Measurements from ENCODE around the gene CBLN3.

Gene CBLN3

GRCh38 chr14:24435192-24435810 lies 5.8 kb upstream of the CBLN3 start:
- no peak overlapping the region for H3K4me3 ChIP-seq (ENCODE audit: low read length)
- TF ChIP-seq ZNF274 (IDR thresholded peaks at IDR 0.05; ENCODE audit: low read depth, low read length): no peak

DNA sequence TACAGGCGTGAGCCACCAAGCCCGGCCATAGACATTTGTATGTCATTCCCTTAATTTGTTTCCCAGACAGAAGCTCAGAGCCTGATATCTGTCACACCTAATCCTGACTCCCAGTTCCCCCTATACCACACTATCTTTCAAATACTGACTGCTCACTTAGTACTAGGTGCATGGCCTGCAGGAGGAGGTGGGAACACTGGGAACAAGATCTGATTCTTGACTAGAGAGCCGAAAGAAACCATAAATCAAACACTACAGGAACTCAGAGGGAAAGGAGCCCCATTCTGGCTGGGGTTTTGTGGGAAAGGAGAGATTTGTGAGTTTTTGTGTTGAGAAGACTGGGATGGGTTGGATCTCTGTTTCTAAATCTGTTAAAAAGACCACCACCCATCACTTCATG lies 5.2 kb upstream of the CBLN3 start:
- no peak overlapping the region for H3K4me3 ChIP-seq (ENCODE audit: low read length)
- TF ChIP-seq ZNF274 (IDR thresholded peaks at IDR 0.05; ENCODE audit: low read depth, low read length): no peak

- no peak overlapping the region for H3K4me3 ChIP-seq (ENCODE audit: low read length)
- TF ChIP-seq ZNF274 (IDR thresholded peaks at IDR 0.05; ENCODE audit: low read depth, low read length): no peak
Observed at GRCh38 chr14:24434036-24434435, 4.6 kb upstream of the CBLN3 start.

GRCh38 chr14:24432259-24433131 lies 3.0 kb upstream of the CBLN3 start:
- no peak for TF ChIP-seq ZNF274 (IDR thresholded peaks at IDR 0.05; ENCODE audit: low read depth, low read length)
- no peak overlapping the region for H3K4me3 ChIP-seq (ENCODE audit: low read length)

GRCh38 chr14:24431569-24432258 lies 2.2 kb upstream of the CBLN3 start:
- peak overlapping the region; percentile 89; the same call in 1 of the 2 replicates for H3K4me3 ChIP-seq (ENCODE audit: low read length)
- no peak for TF ChIP-seq ZNF274 (IDR thresholded peaks at IDR 0.05; ENCODE audit: low read depth, low read length)

GRCh38 chr14:24430682-24431568 lies 1.5 kb upstream of the CBLN3 start:
- peak overlapping the region; percentile 89 for H3K4me3 ChIP-seq (ENCODE audit: low read length)
- TF ChIP-seq ZNF274 (IDR thresholded peaks at IDR 0.05; ENCODE audit: low read depth, low read length): no peak

- peak overlapping the region; percentile 89 for H3K4me3 ChIP-seq (ENCODE audit: low read length)
- TF ChIP-seq ZNF274 (IDR thresholded peaks at IDR 0.05; ENCODE audit: low read depth, low read length): no peak
Observed at GRCh38 chr14:24430143-24430681, 744 bp upstream of the CBLN3 start.

DNA sequence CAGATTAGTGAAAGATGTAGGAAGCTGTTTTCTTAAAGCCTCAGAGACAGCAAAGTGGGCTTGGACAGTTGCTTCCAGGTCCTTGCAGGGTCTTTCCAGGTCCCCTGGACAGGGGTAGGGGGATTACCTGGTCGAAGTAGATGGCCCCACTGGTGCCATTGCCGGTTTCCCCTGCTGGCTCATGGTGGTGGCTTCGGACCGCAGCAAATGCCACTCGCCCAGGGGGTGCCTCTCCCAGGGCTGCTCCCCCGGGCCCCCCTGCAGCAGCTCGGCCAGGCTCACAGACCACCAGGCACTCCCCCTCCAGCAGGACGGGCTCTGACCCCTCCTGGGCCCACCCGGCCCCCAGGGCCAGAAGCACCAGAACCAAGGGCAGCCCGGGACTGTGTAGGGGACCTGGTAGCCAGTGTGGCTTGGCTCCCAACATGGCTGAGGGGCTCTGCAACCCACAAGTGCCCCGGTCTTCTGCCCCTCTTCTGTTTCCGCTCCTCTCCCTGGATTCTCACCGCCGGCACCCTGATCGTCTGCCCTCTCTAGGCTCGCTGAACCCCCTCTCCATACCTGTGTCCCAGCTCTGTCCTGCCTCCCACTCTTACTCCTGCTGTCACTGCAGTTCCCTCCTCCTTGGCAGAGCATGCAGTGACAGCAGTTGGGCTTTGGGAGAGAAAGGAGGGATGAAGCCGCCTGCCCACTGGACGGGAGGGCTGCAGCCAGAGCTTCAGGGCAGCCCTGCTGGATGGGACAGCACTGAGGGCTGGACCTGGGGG lies 657 bp downstream of the CBLN3 start:
- no peak for TF ChIP-seq ZNF274 (IDR thresholded peaks at IDR 0.05; ENCODE audit: low read depth, low read length)
- H3K4me3 ChIP-seq (ENCODE audit: low read length): peak overlapping the region; percentile 89; the same call in 1 of the 2 replicates

DNA sequence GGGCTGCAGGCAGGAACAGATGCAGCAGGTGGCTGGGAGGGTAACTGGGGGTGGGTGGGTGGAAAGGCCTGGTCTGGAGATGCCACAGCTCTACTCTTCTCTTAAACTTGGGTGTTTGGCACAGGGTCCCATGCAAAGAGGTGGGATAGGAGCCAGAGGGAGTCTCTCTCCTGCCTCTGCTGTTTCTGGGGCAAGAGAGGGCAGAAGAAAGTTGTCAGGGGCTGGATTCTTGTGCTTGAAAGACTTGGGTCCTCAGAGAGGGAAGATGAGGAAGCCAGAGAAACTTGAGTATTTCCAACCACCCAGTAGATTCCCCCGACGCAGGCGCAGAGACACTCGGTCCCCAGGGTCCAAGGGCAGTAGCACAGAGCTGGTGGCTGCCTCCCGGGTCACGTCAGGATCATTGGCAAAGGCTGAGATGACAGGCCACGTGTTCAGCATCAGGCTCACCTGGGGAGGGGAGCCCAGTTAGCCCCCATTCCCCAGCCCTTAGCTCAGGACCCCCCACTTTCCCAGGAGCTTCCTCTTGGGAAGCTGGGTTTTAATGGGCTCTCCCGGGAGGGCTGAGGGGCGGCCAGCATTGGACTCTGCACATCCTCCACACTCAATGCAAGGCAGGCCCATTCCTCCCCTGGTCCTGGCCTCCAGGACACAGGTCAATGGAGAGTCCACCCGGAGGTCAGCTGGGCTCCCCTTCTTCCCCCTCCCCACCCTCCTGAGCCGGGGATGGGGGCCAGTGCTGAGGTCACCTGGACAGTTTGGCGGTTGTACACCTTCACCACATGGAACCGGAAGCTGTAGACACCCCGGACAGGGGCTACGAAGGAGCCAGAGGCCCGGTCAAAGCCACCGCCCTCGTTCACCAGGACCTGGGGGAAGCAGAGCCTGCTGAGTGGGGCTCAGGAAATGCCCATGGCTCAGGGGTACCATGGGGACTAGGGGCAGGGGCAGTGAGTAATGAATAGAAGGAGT lies 1.6 kb downstream of the CBLN3 start:
- TF ChIP-seq ZNF274 (IDR thresholded peaks at IDR 0.05; ENCODE audit: low read depth, low read length): no peak
- no peak overlapping the region for H3K4me3 ChIP-seq (ENCODE audit: low read length)

- TF ChIP-seq ZNF274 (IDR thresholded peaks at IDR 0.05; ENCODE audit: low read depth, low read length): no peak
- H3K4me3 ChIP-seq (ENCODE audit: low read length): no peak overlapping the region
Observed at GRCh38 chr14:24426912-24427536, 2.4 kb downstream of the CBLN3 start.

DNA sequence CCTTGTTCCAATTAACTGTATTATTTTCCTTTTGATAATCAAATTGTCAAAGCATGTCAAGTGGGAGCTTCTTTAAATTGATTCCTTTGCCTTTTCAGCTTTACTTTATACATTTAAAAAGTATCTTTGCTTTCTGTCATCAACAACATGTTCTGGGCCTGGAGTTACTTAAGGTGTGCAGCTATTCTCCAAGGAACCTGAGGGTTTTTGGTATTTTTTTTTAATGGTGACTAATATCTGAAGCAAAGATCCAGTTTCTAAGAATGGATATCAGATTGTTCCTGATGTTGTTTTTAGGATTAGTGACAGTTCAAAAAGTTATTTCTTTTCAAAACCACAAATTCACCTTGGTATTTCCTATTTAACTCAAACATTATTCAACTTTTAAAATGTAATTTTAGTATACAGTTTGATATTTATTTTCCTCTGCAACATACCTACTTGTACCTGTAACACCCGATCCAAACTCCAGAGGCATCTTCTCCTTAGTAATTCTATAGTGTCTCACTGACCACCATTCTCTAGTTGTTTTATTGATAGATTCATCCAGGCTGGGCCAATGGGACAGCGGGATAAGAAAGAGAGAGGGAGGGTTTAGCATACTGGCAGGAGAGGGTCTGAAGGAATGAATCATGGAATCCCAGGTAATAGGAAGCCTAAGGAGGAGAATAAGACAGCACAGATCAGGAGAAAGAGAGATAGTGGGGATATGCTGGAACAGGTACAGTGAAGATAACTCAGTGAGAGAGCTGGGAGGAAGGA lies 3.1 kb downstream of the CBLN3 start:
- TF ChIP-seq ZNF274 (IDR thresholded peaks at IDR 0.05; ENCODE audit: low read depth, low read length): no peak
- no peak overlapping the region for H3K4me3 ChIP-seq (ENCODE audit: low read length)
